GM12891 (cell line): ENCODE measurements around the gene COMTD1.
"Not testable (repeated sequence)": the region's sequence is repeated elsewhere in the genome, so short reads cannot be mapped to it uniquely, and the experiment has no call there.

Source experiments
- PAX5 ChIP-seq: IDR thresholded peaks from 2 replicates; pipeline ENCODE4 v1.6.1; 2011; ENCODE audit warnings: low read length, moderate library complexity, mild to moderate bottlenecking; ENCODE audit not compliant: insufficient read depth, severe bottlenecking
- POLR2A ChIP-seq: IDR thresholded peaks from 2 replicates; pipeline ENCODE4 v1.6.1; 2011; ENCODE audit warnings: low read depth, low read length, control low read depth
- POLR2AphosphoS5 ChIP-seq: IDR thresholded peaks from 2 replicates; pipeline ENCODE4 v1.6.1; 2011; ENCODE audit warnings: low read depth, low read length, control low read depth
- POU2F2 ChIP-seq: IDR thresholded peaks from 2 replicates; pipeline ENCODE4 v1.6.1; 2011; ENCODE audit warnings: low read depth, mild to moderate bottlenecking, control low read depth, low read length, moderate library complexity
- TAF1 ChIP-seq: IDR thresholded peaks from 2 replicates; pipeline ENCODE4 v1.6.1; 2011; ENCODE audit warnings: low read depth, low read length, control low read depth

DNA sequence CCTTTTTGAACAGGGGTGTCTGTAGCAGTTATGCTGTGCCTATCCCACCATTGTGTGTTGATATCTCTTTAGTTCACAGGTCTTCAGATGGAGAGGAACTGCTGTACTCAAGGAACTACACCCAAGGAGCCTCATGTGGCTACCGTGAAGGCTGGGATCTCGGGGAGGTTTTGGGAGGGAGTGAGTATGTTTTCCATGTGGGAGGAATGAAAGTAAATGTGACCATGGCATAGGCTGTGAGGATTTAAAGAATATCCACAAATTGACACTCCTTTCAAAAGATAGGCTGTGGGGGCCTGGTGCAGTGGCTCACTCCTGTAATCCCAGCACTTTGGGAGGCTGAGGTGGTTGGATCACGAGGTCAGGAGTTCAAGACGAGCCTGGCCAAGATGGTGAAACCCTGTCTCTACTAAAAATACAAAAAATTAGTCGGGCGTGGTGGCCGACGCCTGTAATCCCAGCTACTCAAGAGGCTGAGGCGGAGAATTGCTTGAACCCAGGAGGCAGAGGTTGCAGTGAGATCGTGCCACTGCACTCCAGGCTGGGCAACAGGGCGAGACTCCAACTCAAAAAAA lies 32.6 kb downstream of the COMTD1 start:
- TF ChIP-seq POLR2A, POLR2AphosphoS5, TAF1, POU2F2, PAX5: not testable (repeated sequence)
